AG20443 (cell line): ENCODE measurements around the gene NMNAT3.
"Not testable (repeated sequence)": the region's sequence is repeated elsewhere in the genome, so short reads cannot be mapped to it uniquely, and the experiment has no call there.

Experiments used
- DNase-seq: peaks from one replicate; pipeline ENCODE4 v3.0.0; 2012; ENCODE audit warnings: low spot score, mixed read lengths

Gene NMNAT3

GRCh38 chr3:139636511-139636910, 41.3 kb downstream of the NMNAT3 start:
- no peak for DNase-seq

- DNase-seq = no peak
Measured at GRCh38 chr3:139634111-139634635, 43.6 kb downstream of the NMNAT3 start.

GRCh38 chr3:139633511-139633910, 44.3 kb downstream of the NMNAT3 start:
- no peak for DNase-seq

GRCh38 chr3:139630542-139630941, 47.2 kb downstream of the NMNAT3 start:
- no peak for DNase-seq

GRCh38 chr3:139629033-139629432, 48.7 kb downstream of the NMNAT3 start:
- no peak for DNase-seq

GRCh38 chr3:139627759-139628158, 50.0 kb downstream of the NMNAT3 start:
- no peak for DNase-seq

- DNase-seq = no peak
Measured at GRCh38 chr3:139620438-139620837, 57.3 kb downstream of the NMNAT3 start.

- no peak for DNase-seq
Measured at GRCh38 chr3:139619484-139619883, 58.3 kb downstream of the NMNAT3 start.

- DNase-seq = no peak
Measured at GRCh38 chr3:139617672-139618268, 60.0 kb downstream of the NMNAT3 start.

- DNase-seq = no peak
Measured at GRCh38 chr3:139611528-139611927, 66.2 kb downstream of the NMNAT3 start.

GRCh38 chr3:139610886-139611285, 66.9 kb downstream of the NMNAT3 start:
- no peak for DNase-seq

- DNase-seq = no peak
Measured at GRCh38 chr3:139608924-139609323, 68.8 kb downstream of the NMNAT3 start.

- DNase-seq = no peak
Measured at GRCh38 chr3:139608108-139608380, 69.7 kb downstream of the NMNAT3 start.

- no peak for DNase-seq
Measured at GRCh38 chr3:139607257-139608107, 70.3 kb downstream of the NMNAT3 start.

- DNase-seq = no peak
Measured at GRCh38 chr3:139602003-139602402, 75.8 kb downstream of the NMNAT3 start.

- DNase-seq = no peak
Measured at GRCh38 chr3:139601191-139601961, 76.4 kb downstream of the NMNAT3 start.

- DNase-seq = no peak
Measured at GRCh38 chr3:139597947-139598346, 79.8 kb downstream of the NMNAT3 start.

GRCh38 chr3:139591186-139591585, 86.6 kb downstream of the NMNAT3 start:
- DNase-seq = not testable (repeated sequence)

- no peak for DNase-seq
Measured at GRCh38 chr3:139588450-139588849, 89.3 kb downstream of the NMNAT3 start.

- DNase-seq = no peak
Measured at GRCh38 chr3:139587797-139588196, 90.0 kb downstream of the NMNAT3 start.

- DNase-seq = no peak
Measured at GRCh38 chr3:139586420-139587017, 91.3 kb downstream of the NMNAT3 start.

- no peak for DNase-seq
Measured at GRCh38 chr3:139585820-139586219, 92.0 kb downstream of the NMNAT3 start.
